PC-9 (cell line): ENCODE results near the gene PHF10. TPM values are rescaled to one million over a fixed set of nuclear protein-coding genes. Genes with fewer than 3 reads are reported as not detected.

Source experiments
- BruUV-seq: library from RNA; stranded (reverse); fragments of 400-500 nt; replicated peaks from 2 replicates; lab custom pipeline; 2021; lab: Mats Ljungman, UMichigan
- CTCF ChIA-PET: fragments of 300-600 bp; sonication (Branson Sonifier 250); formaldehyde crosslinking; loops from one replicate; lab custom pipeline; 2022; ENCODE audit warnings: antibody characterized with exemption; lab: Charles Lee
- POLR2A ChIA-PET: fragments of 300-600 bp; sonication (Branson Sonifier 250); formaldehyde crosslinking; loops from one replicate; lab custom pipeline; 2022; ENCODE audit warnings: antibody characterized with exemption; ENCODE audit not compliant: unreplicated experiment; lab: Charles Lee
- DNase-seq, 2 experiments: peaks; one replicate each; pipeline versions ENCODE4 v3.0.0 to v3.0.0-alpha.2; 2015 to 2022; ENCODE audit warnings: mixed read lengths in 1 of 2
- H2AFZ ChIP-seq: fragments of 200-600 bp; sonication (generic); 2 replicates; pipeline ENCODE4 v1.8.1; 2017; ENCODE audit warnings: antibody characterized with exemption
- H3F3A ChIP-seq: fragments of 200-600 bp; sonication (generic); 2 replicates; pipeline ENCODE4 v1.8.1; 2017; ENCODE audit warnings: antibody characterized with exemption, mild to moderate bottlenecking, low read depth; ENCODE audit not compliant: insufficient read depth
- H3K27ac ChIP-seq: fragments of 200-600 bp; sonication (generic); 2 replicates; pipeline ENCODE4 v1.6.1; 2016; ENCODE audit warnings: mixed run types
- H3K27me3 ChIP-seq: fragments of 200-600 bp; sonication (generic); 2 replicates; pipeline ENCODE4 v1.6.1; 2016; ENCODE audit warnings: low read depth, mixed run types; ENCODE audit not compliant: insufficient read depth
- H3K36me3 ChIP-seq: fragments of 200-600 bp; sonication (generic); 2 replicates; pipeline ENCODE4 v1.6.1; 2016; ENCODE audit warnings: low read depth, mixed run types
- H3K4me1 ChIP-seq: fragments of 200-600 bp; sonication (generic); replicated peaks from 2 replicates; pipeline ENCODE4 v1.6.1; 2016; ENCODE audit warnings: mixed run types; ENCODE audit not compliant: insufficient read depth
- H3K4me2 ChIP-seq: fragments of 200-600 bp; sonication (generic); 2 replicates; pipeline ENCODE4 v1.6.1; 2017; ENCODE audit warnings: mixed run types
- H3K4me3 ChIP-seq: fragments of 200-600 bp; sonication (generic); 2 replicates; pipeline ENCODE4 v1.6.1; 2016; ENCODE audit warnings: mixed run types
- H3K79me2 ChIP-seq: fragments of 200-600 bp; sonication (generic); 2 replicates; pipeline ENCODE4 v1.6.1; 2017; ENCODE audit warnings: low read depth, mixed run types
- H3K9me2 ChIP-seq: fragments of 200-600 bp; sonication (generic); 2 replicates; pipeline ENCODE4 v1.8.1; 2017; ENCODE audit warnings: mild to moderate bottlenecking; ENCODE audit not compliant: insufficient read depth
- H3K9me3 ChIP-seq: fragments of 200-600 bp; sonication (generic); 2 replicates; pipeline ENCODE4 v1.8.1; 2016; ENCODE audit warnings: low read depth; ENCODE audit not compliant: insufficient read depth
- H4K20me1 ChIP-seq: fragments of 200-600 bp; sonication (generic); 2 replicates; pipeline ENCODE4 v1.8.1; 2017; ENCODE audit not compliant: insufficient read depth
- CTCF ChIP-seq: fragments of 200-600 bp; sonication (generic); conservative IDR thresholded peaks from 2 replicates; pipeline ENCODE4 v1.6.1; 2017; ENCODE audit warnings: mixed run types, antibody characterized with exemption, mild to moderate bottlenecking, moderate library complexity
- EZH2 ChIP-seq: fragments of 200-600 bp; sonication (generic); IDR thresholded peaks from 2 replicates; pipeline ENCODE4 v1.8.0; 2017; ENCODE audit warnings: antibody characterized with exemption, low read depth
- intact Hi-C: fragments of 100-400 bp; cut with micrococcal nuclease; formaldehyde crosslinking; loops from one replicate; pipeline ENCODE4 v1.10.0; 2022; ENCODE audit not compliant: unreplicated experiment
- total RNA-seq: library from RNA; stranded (reverse); gene quantifications from 2 replicates; pipeline ENCODE4 v1.2.3, GENCODE V29; 2021

Gene PHF10
- total RNA-seq, 1 experiment from 2014 or later: 21.7 TPM

DNA sequence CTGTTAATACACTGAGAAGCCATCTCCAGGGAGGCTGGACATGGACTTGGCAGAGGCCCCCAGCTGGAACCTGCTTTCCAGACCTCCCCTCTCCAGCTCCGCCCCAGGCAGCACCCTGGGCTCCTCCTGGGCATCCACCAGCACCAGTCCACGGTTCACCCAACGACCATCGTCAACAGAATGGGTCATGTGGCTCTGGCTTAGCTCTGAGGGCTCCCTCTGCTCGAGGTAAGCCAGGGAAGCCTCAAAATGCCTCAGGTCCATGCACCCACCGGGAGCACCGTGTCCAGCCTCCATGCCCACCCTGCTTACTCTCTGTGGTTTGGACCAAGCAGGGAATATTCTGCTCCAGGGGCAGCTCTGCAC is 62.9 kb downstream of the PHF10 start:
- no peak for TF ChIP-seq EZH2
- no peak for TF ChIP-seq CTCF
- Histone ChIP-seq H4K20me1 (no peaks in the 10 kb centered on the region), H3K27me3 (no peaks in the 10 kb centered on the region), H3K4me2 (no peak overlapping the region), H3K27ac (no peak overlapping the region), H3K9me3 (no peaks in the 10 kb centered on the region), H3K9me2 (no peaks in the 10 kb centered on the region), H3K4me1 (no peaks in the 10 kb centered on the region), H3K36me3 (no peaks in the 10 kb centered on the region), H3K79me2 (no peaks in the 10 kb centered on the region), H3F3A (no peaks in the 10 kb centered on the region), H3K4me3 (no peak overlapping the region), H2AFZ (no peak overlapping the region)
- intact Hi-C loops: no loop called here
- ChIA-PET CTCF (no interaction called here), POLR2A (no interaction called here)
- no peak for DNase-seq
- BruUV-seq: no TSS peak

DNA sequence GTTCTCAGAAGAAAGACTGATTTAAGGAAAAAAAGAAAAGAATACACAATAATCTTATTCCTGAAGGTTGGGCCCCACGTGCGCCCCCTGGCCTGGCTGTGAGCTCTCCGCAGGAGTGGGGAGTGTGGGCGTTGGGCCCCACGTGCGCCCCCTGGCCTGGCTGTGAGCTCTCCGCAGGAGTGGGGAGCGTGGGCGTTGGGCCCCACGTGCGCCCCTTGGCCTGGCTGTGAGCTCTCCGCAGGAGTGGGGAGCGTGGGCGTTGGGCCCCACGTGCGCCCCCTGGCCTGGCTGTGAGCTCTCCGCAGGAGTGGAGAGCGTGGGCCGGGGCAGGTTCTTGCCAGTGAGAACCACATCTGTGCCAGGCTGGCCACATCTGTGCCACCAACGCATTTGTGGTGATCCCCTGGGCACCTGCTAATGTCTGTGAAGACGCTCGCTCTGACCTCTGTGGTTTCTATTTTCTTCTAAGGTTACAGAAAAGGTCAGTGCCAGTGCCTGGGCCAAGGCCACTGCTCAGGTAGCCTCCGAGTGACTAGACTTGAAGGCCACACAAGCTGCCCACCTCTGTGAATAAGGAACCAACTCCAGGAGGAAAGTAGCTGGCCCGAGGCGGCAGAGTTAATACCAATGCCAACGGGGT is 63.4 kb downstream of the PHF10 start:
- Histone ChIP-seq H3K4me2 (no peak overlapping the region), H2AFZ (no peak overlapping the region), H3F3A (no peaks in the 10 kb centered on the region), H3K4me1 (no peaks in the 10 kb centered on the region), H3K9me3 (no peaks in the 10 kb centered on the region), H3K4me3 (no peak overlapping the region), H3K27ac (no peak overlapping the region), H3K79me2 (no peaks in the 10 kb centered on the region), H3K36me3 (no peaks in the 10 kb centered on the region), H3K27me3 (no peaks in the 10 kb centered on the region), H3K9me2 (no peaks in the 10 kb centered on the region), H4K20me1 (no peaks in the 10 kb centered on the region)
- BruUV-seq: no TSS peak
- CTCF ChIA-PET: no interaction called here
- intact Hi-C loops: no loop called here
- POLR2A ChIA-PET: no interaction called here
- TF ChIP-seq EZH2 (no peak), CTCF (no peak)
- no peak for DNase-seq

GRCh38 chr6:169659820-169660610 is 64.3 kb downstream of the PHF10 start:
- Histone ChIP-seq H3K4me2 (no peak overlapping the region), H3K4me1 (no peaks in the 10 kb centered on the region), H3K4me3 (no peak overlapping the region), H3K9me3 (no peaks in the 10 kb centered on the region), H3K27ac (no peak overlapping the region), H3K27me3 (no peaks in the 10 kb centered on the region), H4K20me1 (no peaks in the 10 kb centered on the region), H3F3A (no peaks in the 10 kb centered on the region), H2AFZ (no peak overlapping the region), H3K9me2 (no peaks in the 10 kb centered on the region), H3K36me3 (no peaks in the 10 kb centered on the region), H3K79me2 (no peaks in the 10 kb centered on the region)
- POLR2A ChIA-PET: no interaction called here
- intact Hi-C loops: no loop called here
- CTCF ChIA-PET: no interaction called here
- TF ChIP-seq EZH2 (no peak), CTCF (no peak)
- BruUV-seq: no TSS peak
- DNase-seq: no peak
